ENCODE data around the gene WSB2. TPM values are rescaled to one million over a fixed set of nuclear protein-coding genes. Genes with fewer than 3 reads are reported as not detected.
"Not testable (repeated sequence)": the region's sequence is repeated elsewhere in the genome, so short reads cannot be mapped to it uniquely, and the experiment has no call there.

Gene WSB2
- total and polyA plus RNA-seq, 9 donors: 55.2 to 67.2 (median 59.5) TPM

GRCh38 chr12:118022097-118022727, 38.8 kb downstream of the WSB2 start:
- H3K27me3 ChIP-seq (ENCODE audit: control insufficient read depth, insufficient read depth, low read length); H3K4me1 ChIP-seq (ENCODE audit: control insufficient read depth, insufficient read depth, low read length); H3K4me3 ChIP-seq (ENCODE audit: low read length); H3K9me3 ChIP-seq (replicated peaks; ENCODE audit: control insufficient read depth, low read depth, low read length); DNase-seq; H3K27ac ChIP-seq (ENCODE audit: low read length): not testable (repeated sequence)
- peaks cover 55% of the 10 kb centered on the region for H3K36me3 ChIP-seq (ENCODE audit: control insufficient read depth, insufficient read depth, low read length)
- WGBS (ENCODE audit: insufficient coverage): 93% methylated on average over 11 of the region's 13 CpGs

- no peak for DNase-seq
- H3K36me3 ChIP-seq (ENCODE audit: control insufficient read depth, insufficient read depth, low read length): peaks cover 36% of the 10 kb centered on the region
- no CpG with 5 or more reads among the region's 1 CpG for WGBS (ENCODE audit: insufficient coverage)
- H3K4me3 ChIP-seq (ENCODE audit: low read length): no peak overlapping the region
- H3K27ac ChIP-seq (ENCODE audit: low read length): no peak overlapping the region
- peaks cover 11% of the 10 kb centered on the region for H3K4me1 ChIP-seq (ENCODE audit: control insufficient read depth, insufficient read depth, low read length)
- no peaks in the 10 kb centered on the region for H3K27me3 ChIP-seq (ENCODE audit: control insufficient read depth, insufficient read depth, low read length)
- H3K9me3 ChIP-seq (replicated peaks; ENCODE audit: control insufficient read depth, low read depth, low read length): no peaks in the 10 kb centered on the region
These were observed 40.9 kb downstream of the WSB2 start for GRCh38 chr12:118020036-118020435.

- H3K9me3 ChIP-seq (replicated peaks; ENCODE audit: control insufficient read depth, low read depth, low read length): no peaks in the 10 kb centered on the region
- peaks cover 11% of the 10 kb centered on the region for H3K4me1 ChIP-seq (ENCODE audit: control insufficient read depth, insufficient read depth, low read length)
- DNase-seq: no peak
- no peaks in the 10 kb centered on the region for H3K27me3 ChIP-seq (ENCODE audit: control insufficient read depth, insufficient read depth, low read length)
- H3K27ac ChIP-seq (ENCODE audit: low read length): no peak overlapping the region
- peaks cover 30% of the 10 kb centered on the region for H3K36me3 ChIP-seq (ENCODE audit: control insufficient read depth, insufficient read depth, low read length)
- H3K4me3 ChIP-seq (ENCODE audit: low read length): no peak overlapping the region
These were observed 43.1 kb downstream of the WSB2 start for GRCh38 chr12:118017926-118018325.

GRCh38 chr12:118016424-118017264, 44.3 kb downstream of the WSB2 start, which contains the start of gene RFC5:
TSS of gene RFC5 (plus strand) at chr12:118016703. CDS start at chr12:118016828, 125 bp downstream.
- Histone ChIP-seq H3K4me3 (ENCODE audit: low read length) (peak within 1 kb of the TSS; percentile 93), H3K4me1 (ENCODE audit: control insufficient read depth, insufficient read depth, low read length) (peaks cover 11% of the 10 kb centered on the region), H3K9me3 (replicated peaks; ENCODE audit: control insufficient read depth, low read depth, low read length) (no peaks in the 10 kb centered on the region), H3K27me3 (ENCODE audit: control insufficient read depth, insufficient read depth, low read length) (no peaks in the 10 kb centered on the region), H3K36me3 (ENCODE audit: control insufficient read depth, insufficient read depth, low read length) (peaks cover 19% of the 10 kb centered on the region), H3K27ac (ENCODE audit: low read length) (no peak within 1 kb of the TSS)
- peak; percentile 98 for DNase-seq
- WGBS (ENCODE audit: insufficient coverage): under 1% methylated on average over 58 of the region's 61 CpGs

GRCh38 chr12:118015944-118016343, 45.0 kb downstream of the WSB2 start:
- H3K4me3 ChIP-seq (ENCODE audit: low read length): peak overlapping the region; percentile 93
- H3K9me3 ChIP-seq (replicated peaks; ENCODE audit: control insufficient read depth, low read depth, low read length): no peaks in the 10 kb centered on the region
- no CpG with 5 or more reads among the region's 9 CpGs for WGBS (ENCODE audit: insufficient coverage)
- H3K27ac ChIP-seq (ENCODE audit: low read length): no peak overlapping the region
- H3K4me1 ChIP-seq (ENCODE audit: control insufficient read depth, insufficient read depth, low read length): peaks cover 11% of the 10 kb centered on the region
- no peak for DNase-seq
- H3K36me3 ChIP-seq (ENCODE audit: control insufficient read depth, insufficient read depth, low read length): peaks cover 15% of the 10 kb centered on the region
- no peaks in the 10 kb centered on the region for H3K27me3 ChIP-seq (ENCODE audit: control insufficient read depth, insufficient read depth, low read length)

- Histone ChIP-seq H3K27ac (ENCODE audit: low read length) (no peak overlapping the region), H3K36me3 (ENCODE audit: control insufficient read depth, insufficient read depth, low read length) (peaks cover 15% of the 10 kb centered on the region), H3K27me3 (ENCODE audit: control insufficient read depth, insufficient read depth, low read length) (no peaks in the 10 kb centered on the region), H3K4me3 (ENCODE audit: low read length) (no peak overlapping the region), H3K9me3 (replicated peaks; ENCODE audit: control insufficient read depth, low read depth, low read length) (no peaks in the 10 kb centered on the region), H3K4me1 (ENCODE audit: control insufficient read depth, insufficient read depth, low read length) (peaks cover 11% of the 10 kb centered on the region)
- no peak for DNase-seq
- WGBS (ENCODE audit: insufficient coverage): 91% methylated on average over 1 of the region's 2 CpGs
These were observed 45.7 kb downstream of the WSB2 start for GRCh38 chr12:118015306-118015705.

GRCh38 chr12:118013283-118013682, 47.7 kb downstream of the WSB2 start:
- 80% methylated on average over 2 of the region's 3 CpGs for WGBS (ENCODE audit: insufficient coverage)
- Histone ChIP-seq H3K27ac (ENCODE audit: low read length) (no peak overlapping the region), H3K36me3 (ENCODE audit: control insufficient read depth, insufficient read depth, low read length) (peaks cover 2% of the 10 kb centered on the region), H3K4me3 (ENCODE audit: low read length) (no peak overlapping the region), H3K27me3 (ENCODE audit: control insufficient read depth, insufficient read depth, low read length) (no peaks in the 10 kb centered on the region), H3K9me3 (replicated peaks; ENCODE audit: control insufficient read depth, low read depth, low read length) (no peaks in the 10 kb centered on the region), H3K4me1 (ENCODE audit: control insufficient read depth, insufficient read depth, low read length) (peaks cover 11% of the 10 kb centered on the region)
- no peak for DNase-seq

- Histone ChIP-seq H3K27ac (ENCODE audit: low read length) (no peak overlapping the region), H3K9me3 (replicated peaks; ENCODE audit: control insufficient read depth, low read depth, low read length) (no peaks in the 10 kb centered on the region), H3K4me3 (ENCODE audit: low read length) (no peak overlapping the region), H3K27me3 (ENCODE audit: control insufficient read depth, insufficient read depth, low read length) (peaks cover 2% of the 10 kb centered on the region), H3K4me1 (ENCODE audit: control insufficient read depth, insufficient read depth, low read length) (peaks cover 3% of the 10 kb centered on the region), H3K36me3 (ENCODE audit: control insufficient read depth, insufficient read depth, low read length) (no peaks in the 10 kb centered on the region)
- WGBS (ENCODE audit: insufficient coverage): 88% methylated on average over 2 of the region's 3 CpGs
- DNase-seq: no peak
These were observed 49.0 kb downstream of the WSB2 start for GRCh38 chr12:118011961-118012360.

- no peak for DNase-seq
- Histone ChIP-seq H3K4me3 (ENCODE audit: low read length) (no peak overlapping the region), H3K9me3 (replicated peaks; ENCODE audit: control insufficient read depth, low read depth, low read length) (no peaks in the 10 kb centered on the region), H3K27me3 (ENCODE audit: control insufficient read depth, insufficient read depth, low read length) (peaks cover 2% of the 10 kb centered on the region), H3K4me1 (ENCODE audit: control insufficient read depth, insufficient read depth, low read length) (peaks cover 3% of the 10 kb centered on the region), H3K36me3 (ENCODE audit: control insufficient read depth, insufficient read depth, low read length) (no peaks in the 10 kb centered on the region), H3K27ac (ENCODE audit: low read length) (no peak overlapping the region)
- WGBS (ENCODE audit: insufficient coverage): 97% methylated on average over 3 of the region's 3 CpGs
These were observed 49.6 kb downstream of the WSB2 start for GRCh38 chr12:118011377-118011776.

GRCh38 chr12:118010903-118011302, 50.1 kb downstream of the WSB2 start:
- Histone ChIP-seq H3K4me1 (ENCODE audit: control insufficient read depth, insufficient read depth, low read length) (peaks cover under 1% of the 10 kb centered on the region), H3K27me3 (ENCODE audit: control insufficient read depth, insufficient read depth, low read length) (peaks cover 2% of the 10 kb centered on the region), H3K36me3 (ENCODE audit: control insufficient read depth, insufficient read depth, low read length) (no peaks in the 10 kb centered on the region), H3K4me3 (ENCODE audit: low read length) (no peak overlapping the region), H3K9me3 (replicated peaks; ENCODE audit: control insufficient read depth, low read depth, low read length) (no peaks in the 10 kb centered on the region), H3K27ac (ENCODE audit: low read length) (no peak overlapping the region)
- no peak for DNase-seq
- WGBS (ENCODE audit: insufficient coverage): no CpG with 5 or more reads among the region's 3 CpGs

All from muscle of leg (tissue), 11 donors.